Measurements from ENCODE around the gene ATRNL1.

DNA sequence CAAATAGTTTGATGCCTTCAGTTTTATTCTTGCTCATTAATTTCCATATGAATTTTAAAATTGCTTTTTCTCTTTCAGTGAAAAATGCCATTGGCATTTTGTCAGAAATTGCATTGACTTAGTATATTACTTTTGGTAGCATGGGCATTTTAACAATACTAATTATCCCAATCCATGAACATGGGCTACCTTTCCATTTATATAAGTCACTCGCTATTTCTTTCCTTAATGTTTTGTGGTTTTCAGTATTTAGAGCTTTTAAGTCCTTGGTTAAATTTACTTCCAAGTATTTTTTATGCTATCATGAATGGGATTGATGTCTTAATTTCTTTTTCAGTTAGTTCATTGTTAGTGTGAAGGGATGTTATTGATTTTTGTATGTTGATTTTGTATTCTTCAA is 297.4 kb downstream of the ATRNL1 start:
- TF ChIP-seq EZH2 (IDR thresholded peaks at IDR 0.05) (no peak), EZH2phosphoT487 (IDR thresholded peaks at IDR 0.05) (no peak)
